CD4-positive, alpha-beta T cell (primary cell): Measurements from ENCODE around the gene NOS1AP. TPM values are rescaled to one million over a fixed set of nuclear protein-coding genes. Genes with fewer than 3 reads are reported as not detected.

Experiments
- ATAC-seq: fragments of 200-7000 bp; cut with Tn5 transposase; one replicate; pipeline ENCODE4 v1.10.0; 2022; ENCODE audit warnings: mild to moderate bottlenecking; ENCODE audit not compliant: poor library complexity
- CTCF ChIA-PET: fragments of 350-600 bp; sonication (Branson Sonifier 250); formaldehyde crosslinking; loops from one replicate; lab custom pipeline; 2021; ENCODE audit warnings: antibody characterized with exemption, inconsistent platforms; lab: Charles Lee
- POLR2A ChIA-PET: fragments of 350-600 bp; sonication (Branson Sonifier 250); formaldehyde crosslinking; loops from one replicate; lab custom pipeline; 2021; ENCODE audit warnings: antibody characterized with exemption, inconsistent platforms; lab: Charles Lee
- DNase-seq, 14 experiments: peaks; one replicate each; pipeline ENCODE4 v3.0.0-alpha.2; 2013 to 2020; ENCODE audit warnings: mixed read lengths in 2 of 14
- H3K27ac ChIP-seq, 2 donors: one replicate each; pipeline versions ENCODE4 v1.5.1 to v1.7.0; 2013; ENCODE audit warnings: low read length in 2 of 2, low read depth in 1 of 2, mild to moderate bottlenecking in 1 of 2
- H3K27me3 ChIP-seq, 2 experiments: 1 replicate in 1 of 2; 2 replicates in 1 of 2; pipeline versions ENCODE4 v1.6.1 to v1.7.0; 2013; ENCODE audit warnings: low read length in 2 of 2, control low read depth in 1 of 2, mild to moderate bottlenecking in 1 of 2, moderate library complexity in 1 of 2; ENCODE audit not compliant: insufficient read depth in 2 of 2, control insufficient read depth in 1 of 2
- H3K36me3 ChIP-seq: one replicate; pipeline ENCODE4 v1.6.1; 2013; ENCODE audit warnings: low read length, control low read depth; ENCODE audit not compliant: insufficient read depth
- H3K4me1 ChIP-seq: one replicate; pipeline ENCODE4 v1.6.1; 2013; ENCODE audit warnings: low read length, control low read depth; ENCODE audit not compliant: insufficient read depth
- H3K4me3 ChIP-seq: one replicate; pipeline ENCODE4 v1.5.1; 2013; ENCODE audit warnings: mild to moderate bottlenecking, low read length, moderate library complexity
- H3K9me3 ChIP-seq, 2 experiments: 1 replicate in 1 of 2; 2 replicates in 1 of 2; pipeline versions ENCODE4 v1.6.1 to v1.7.0; 2013; ENCODE audit warnings: low read length in 2 of 2, mild to moderate bottlenecking in 2 of 2, control low read depth in 1 of 2, moderate library complexity in 1 of 2; ENCODE audit not compliant: control insufficient read depth in 1 of 2, insufficient read depth in 1 of 2
- H3K27ac Mint-ChIP-seq: one replicate; pipeline ENCODE4 v1.8.0; 2020; ENCODE audit warnings: mixed read lengths
- H3K27me3 Mint-ChIP-seq: one replicate; pipeline ENCODE4 v1.8.0; 2021; ENCODE audit warnings: mixed read lengths
- H3K36me3 Mint-ChIP-seq: one replicate; pipeline ENCODE4 v1.8.0; 2021; ENCODE audit warnings: low read depth, mixed read lengths
- H3K4me1 Mint-ChIP-seq: one replicate; pipeline ENCODE4 v1.8.0; 2021; ENCODE audit warnings: low read depth, mixed read lengths
- H3K4me3 Mint-ChIP-seq: one replicate; pipeline ENCODE4 v1.8.0; 2020; ENCODE audit warnings: mild to moderate bottlenecking, mixed read lengths
- H3K9me3 Mint-ChIP-seq: one replicate; pipeline ENCODE4 v1.8.0; 2020; ENCODE audit warnings: mixed read lengths
- CTCF ChIP-seq: fragments of 200-600 bp; IDR thresholded peaks from one replicate; pipeline ENCODE4 v1.8.0; 2022; ENCODE audit warnings: antibody characterized with exemption, mild to moderate bottlenecking
- intact Hi-C, 2 experiments: fragments of 100-400 bp; cut with DNase I in 1 of 2; cut with micrococcal nuclease in 1 of 2; formaldehyde crosslinking; loops; one replicate each; pipeline versions ENCODE4 v1.15.1 to v1.9.0; 2023 to 2025; cut with DNase I, micrococcal nuclease
- total RNA-seq, 174 experiments: library from RNA in 2 of 174; stranded (reverse) in 2 of 174; gene quantifications; one replicate each; pipeline ENCODE4 v1.2.3 and lab custom pipeline; 2021 to 2026

NOS1AP gene
- total RNA-seq, 2 experiments from 2014 or later = not detected

GRCh38 chr1:162220009-162220539 is 150.6 kb downstream of the NOS1AP start:
- Mint-ChIP-seq H3K27me3 (peaks cover 55% of the 10 kb centered on the region), H3K36me3 (no peaks in the 10 kb centered on the region), H3K4me3 (no peak overlapping the region), H3K9me3 (no peaks in the 10 kb centered on the region), H3K4me1 (no peaks in the 10 kb centered on the region), H3K27ac (no peak overlapping the region)
- DNase-seq (no peak), ATAC-seq (no peak)
- Histone ChIP-seq H3K36me3 (no peaks in the 10 kb centered on the region), H3K27me3 (peaks cover 0 to 1% of the 10 kb centered on the region in 2 experiments), H3K4me1 (no peaks in the 10 kb centered on the region), H3K27ac (no peak overlapping the region), H3K4me3 (no peak overlapping the region), H3K9me3 (no peaks in the 10 kb centered on the region)
- ChIA-PET CTCF (interaction anchor here (1.6 kb wide), 1 partner anchor 61 kb away, joined by 3 read pairs; no protein-coding TSS in a partner anchor), POLR2A (no interaction called here)
- TF ChIP-seq CTCF = no peak
- intact Hi-C loops = no loop called here

GRCh38 chr1:162222014-162222413 is 152.5 kb downstream of the NOS1AP start:
- Histone ChIP-seq H3K9me3 (no peaks in the 10 kb centered on the region), H3K4me1 (no peaks in the 10 kb centered on the region), H3K27ac (no peak overlapping the region), H3K36me3 (no peaks in the 10 kb centered on the region), H3K4me3 (no peak overlapping the region), H3K27me3 (peaks cover 0 to 3% of the 10 kb centered on the region in 2 experiments)
- ChIA-PET CTCF (no interaction called here), POLR2A (no interaction called here)
- ATAC-seq (no peak), DNase-seq (no peak)
- H3K4me3 Mint-ChIP-seq = no peak overlapping the region
- intact Hi-C loops = no loop called here
- no peak overlapping the region for H3K27ac Mint-ChIP-seq
- H3K9me3 Mint-ChIP-seq = no peaks in the 10 kb centered on the region
- peaks cover 45% of the 10 kb centered on the region for H3K27me3 Mint-ChIP-seq
- no peak for TF ChIP-seq CTCF
- H3K4me1 Mint-ChIP-seq = no peaks in the 10 kb centered on the region
- no peaks in the 10 kb centered on the region for H3K36me3 Mint-ChIP-seq

- no peak for TF ChIP-seq CTCF
- Histone ChIP-seq H3K27ac (no peak overlapping the region), H3K27me3 (peaks cover 0 to 3% of the 10 kb centered on the region in 2 experiments), H3K36me3 (no peaks in the 10 kb centered on the region), H3K4me1 (no peaks in the 10 kb centered on the region), H3K9me3 (no peaks in the 10 kb centered on the region), H3K4me3 (no peak overlapping the region)
- ChIA-PET POLR2A (no interaction called here), CTCF (no interaction called here)
- no peaks in the 10 kb centered on the region for H3K9me3 Mint-ChIP-seq
- intact Hi-C loops = no loop called here
- ATAC-seq = no peak
- H3K27ac Mint-ChIP-seq = no peak overlapping the region
- H3K36me3 Mint-ChIP-seq = no peaks in the 10 kb centered on the region
- no peak overlapping the region for H3K4me3 Mint-ChIP-seq
- DNase-seq = no peak
- no peaks in the 10 kb centered on the region for H3K4me1 Mint-ChIP-seq
- H3K27me3 Mint-ChIP-seq = peaks cover 41% of the 10 kb centered on the region
Observed at GRCh38 chr1:162222730-162223129, 153.2 kb downstream of the NOS1AP start.
